Gastroesophageal sphincter (tissue), 4 donors: Measurements from ENCODE around the gene ZBTB42. TPM values are rescaled to one million over a fixed set of nuclear protein-coding genes. Genes with fewer than 3 reads are reported as not detected.

ENCODE experiments used
- ATAC-seq: fragments of 150-250 bp; one replicate; pipeline ENCODE4 v1.9.1; 2016; ENCODE audit warnings: mild to moderate bottlenecking, moderate library complexity
- H3K27ac ChIP-seq, 4 donors: fragments of 200-600 bp; sonication (generic) in 3 of 4; 1 replicate in 3 of 4; 2 replicates in 1 of 4; pipeline ENCODE4 v1.5.1; 2016 to 2019
- H3K27me3 ChIP-seq: fragments of 200-600 bp; sonication (generic); one replicate; pipeline ENCODE4 v1.5.1; 2019
- H3K36me3 ChIP-seq, 2 donors: fragments of 200-600 bp; sonication (generic); one replicate each; pipeline ENCODE4 v1.5.1; 2019; ENCODE audit warnings: control low read depth in 1 of 2
- H3K4me1 ChIP-seq, 3 donors: fragments of 200-600 bp; sonication (generic); 1 replicate in 2 of 3; 2 replicates in 1 of 3; pipeline ENCODE4 v1.5.1; 2016 to 2019; ENCODE audit warnings: control low read depth in 2 of 3
- H3K4me3 ChIP-seq, 2 donors: fragments of 200-600 bp; sonication (generic); one replicate each; pipeline ENCODE4 v1.5.1; 2019; ENCODE audit warnings: mild to moderate bottlenecking in 1 of 2, moderate library complexity in 1 of 2
- H3K9me3 ChIP-seq, 3 donors: fragments of 200-600 bp; sonication (generic); one replicate each; pipeline ENCODE4 v1.5.1; 2017 to 2019; ENCODE audit warnings: control low read depth in 2 of 3
- CTCF ChIP-seq, 4 experiments: fragments of 200-600 bp in 2 of 4; fragments of 450-650 bp in 2 of 4; sonication (generic) in 1 of 4; IDR thresholded peaks; one replicate each; pipeline ENCODE4 v1.5.1; 2017 to 2019; ENCODE audit warnings: antibody characterized with exemption in 4 of 4, mild to moderate bottlenecking in 2 of 4, moderate library complexity in 2 of 4
- EP300 ChIP-seq: sonication (generic); formaldehyde crosslinking; IDR thresholded peaks from one replicate; pipeline ENCODE4 v1.6.1; 2017; ENCODE audit warnings: antibody characterized with exemption, mild to moderate bottlenecking
- POLR2A ChIP-seq, 2 donors: fragments of 450-650 bp; IDR thresholded peaks; one replicate each; pipeline ENCODE4 v1.6.1; 2017; ENCODE audit warnings: antibody characterized with exemption in 2 of 2, mild to moderate bottlenecking in 2 of 2, moderate library complexity in 1 of 2
- POLR2AphosphoS5 ChIP-seq: sonication (generic); formaldehyde crosslinking; IDR thresholded peaks from one replicate; pipeline ENCODE4 v1.6.1; 2017; ENCODE audit warnings: antibody characterized with exemption
- WGBS, 2 donors: methylation state at CpG; one replicate each; pipeline ENCODE4 v1.1.5; 2018; ENCODE audit warnings: low coverage in 1 of 2; 5-methylcytosine and 5-hydroxymethylcytosine counted together
- total RNA-seq, 4 donors: library from RNA; depleted of rRNA; stranded (reverse); fragments of >200 nt; gene quantifications; one replicate each; pipeline ENCODE4 v1.1.0, GENCODE V29; 2016

The ZBTB42 gene
- total RNA-seq, 4 donors from 2014 or later = 2.0 to 4.8 (median 3.2) TPM

GRCh38 chr14:104792945-104793702, 7.8 kb upstream of the ZBTB42 start:
- ATAC-seq = no peak
- H3K9me3 ChIP-seq = no peaks in the 10 kb centered on the region
- peak overlapping the region in 1 of 2 donors; percentile 92 for H3K4me3 ChIP-seq
- peaks cover 3 to 91% (median 32%) of the 10 kb centered on the region in 3 donors for H3K4me1 ChIP-seq
- H3K36me3 ChIP-seq = peaks cover 0 to 46% of the 10 kb centered on the region in 2 donors
- 58% methylated on average over 2 of the region's 16 CpGs; no CpG with 5 or more reads in 1 of the 2 donors for WGBS, 2 donors
- peak overlapping the region in 1 of 4 donors; percentile 84 for H3K27ac ChIP-seq
- TF ChIP-seq EP300 (no peak), CTCF (IDR thresholded peaks at IDR 0.05) (no peak), POLR2A (IDR thresholded peaks at IDR 0.05) (no peak), POLR2AphosphoS5 (no peak)
- no peaks in the 10 kb centered on the region for H3K27me3 ChIP-seq

- peak overlapping the region in 1 of 4 donors; percentile 84 for H3K27ac ChIP-seq
These were observed 7.3 kb upstream of the ZBTB42 start for GRCh38 chr14:104793703-104793959.

GRCh38 chr14:104794099-104794498, 6.8 kb upstream of the ZBTB42 start:
- peaks cover 3 to 89% (median 32%) of the 10 kb centered on the region in 3 donors for H3K4me1 ChIP-seq

More at GRCh38 chr14:104793703-104793959, 7.3 kb upstream of the ZBTB42 start:
- H3K9me3 ChIP-seq = no peaks in the 10 kb centered on the region
- TF ChIP-seq CTCF (IDR thresholded peaks at IDR 0.05) (no peak), POLR2A (IDR thresholded peaks at IDR 0.05) (no peak), POLR2AphosphoS5 (no peak), EP300 (no peak)
- 86% methylated on average over 1 of the region's 2 CpGs; no CpG with 5 or more reads in 1 of the 2 donors for WGBS, 2 donors
- peaks cover 0 to 41% of the 10 kb centered on the region in 2 donors for H3K36me3 ChIP-seq
- H3K27me3 ChIP-seq = no peaks in the 10 kb centered on the region
- ATAC-seq = no peak
- H3K4me1 ChIP-seq = peaks cover 3 to 90% (median 32%) of the 10 kb centered on the region in 3 donors
- H3K4me3 ChIP-seq = peak overlapping the region in 1 of 2 donors; percentile 92

GRCh38 chr14:104794631-104794992, 6.3 kb upstream of the ZBTB42 start:
- Histone ChIP-seq H3K27me3 (no peaks in the 10 kb centered on the region), H3K4me1 (peaks cover 3 to 89% (median 34%) of the 10 kb centered on the region in 3 donors), H3K27ac (peak overlapping the region; percentile 34 to 89 (median 82)), H3K4me3 (peak overlapping the region; percentile 87 to 92), H3K9me3 (no peaks in the 10 kb centered on the region), H3K36me3 (peaks cover 0 to 32% of the 10 kb centered on the region in 2 donors)
- TF ChIP-seq EP300 (no peak), CTCF (IDR thresholded peaks at IDR 0.05) (peak in 1 of 4 experiments; percentile 24)
- ATAC-seq = no peak
- 0% methylated on average over 3 of the region's 16 CpGs; no CpG with 5 or more reads in 1 of the 2 donors for WGBS, 2 donors

More at GRCh38 chr14:104794099-104794498, 6.8 kb upstream of the ZBTB42 start:
- WGBS, 2 donors = 4 to 14% methylated on average over 4 to 12 of the region's 15 CpGs
- TF ChIP-seq EP300 (no peak), POLR2AphosphoS5 (no peak), POLR2A (IDR thresholded peaks at IDR 0.05) (no peak), CTCF (IDR thresholded peaks at IDR 0.05) (no peak)
- H3K36me3 ChIP-seq = peaks cover 0 to 37% of the 10 kb centered on the region in 2 donors
- no peaks in the 10 kb centered on the region for H3K9me3 ChIP-seq
- no peak for ATAC-seq
- no peaks in the 10 kb centered on the region for H3K27me3 ChIP-seq
- peak overlapping the region; percentile 87 to 92 for H3K4me3 ChIP-seq
- peak overlapping the region in 2 of 4 donors; percentile 79 to 84 for H3K27ac ChIP-seq
